ENCODE measurements around the gene CDC26. TPM values are rescaled to one million over a fixed set of nuclear protein-coding genes. Genes with fewer than 3 reads are reported as not detected.
"Not testable (repeated sequence)": the region's sequence is repeated elsewhere in the genome, so short reads cannot be mapped to it uniquely, and the experiment has no call there.

Gene CDC26
- total and polyA plus RNA-seq, 12 donors: 25.7 to 63.7 (median 29.3) TPM

DNA sequence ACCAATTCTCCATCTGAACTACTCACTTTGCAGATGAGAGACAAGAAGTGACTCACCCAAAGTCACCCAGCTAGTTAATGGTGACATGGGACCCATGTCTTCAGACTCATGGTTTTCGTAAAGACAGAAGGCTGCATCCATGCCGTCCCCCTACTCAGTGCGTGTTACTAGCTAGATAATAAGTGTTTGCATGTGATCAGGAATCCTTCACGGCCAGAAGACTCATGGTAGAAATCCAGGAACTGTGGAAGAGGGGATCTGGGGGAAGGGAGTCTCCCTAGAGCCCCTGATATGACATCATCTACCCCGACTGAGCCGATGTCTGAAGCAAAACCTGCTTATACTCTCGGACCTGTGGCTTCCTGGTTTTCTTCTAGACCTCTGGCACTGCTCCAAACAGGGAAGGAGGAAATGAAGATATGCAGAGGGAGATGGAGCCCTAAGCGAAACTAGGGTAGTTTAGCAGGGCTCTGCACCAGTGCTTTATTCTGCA, 24.5 kb upstream of the CDC26 start:
- peak in 2 of 7 donors; percentile 31 to 34 for DNase-seq
- Histone ChIP-seq H3K36me3 (replicated peaks in 1 of 2) (no peaks in the 10 kb centered on the region), H3K4me3 (no peak overlapping the region), H3K9me3 (replicated peaks in 1 of 3) (no peaks in the 10 kb centered on the region), H3K27me3 (no peaks in the 10 kb centered on the region), H3K4me1 (replicated peaks in 1 of 2) (no peaks in the 10 kb centered on the region), H3K27ac (no peak overlapping the region)
- WGBS, 4 donors: 48 to 57% (median 55%) methylated on average over 8 of the region's 8 CpGs
- intact Hi-C loops (cut with DNase I): loop anchor here in 1 of 2 donors (10.0 kb wide), 1 partner anchor 105 kb away; the partner anchor contains the start of gene ALAD
- no peak for TF ChIP-seq POLR2A (IDR thresholded peaks at IDR 0.05)
- TF ChIP-seq, protein P1, sequence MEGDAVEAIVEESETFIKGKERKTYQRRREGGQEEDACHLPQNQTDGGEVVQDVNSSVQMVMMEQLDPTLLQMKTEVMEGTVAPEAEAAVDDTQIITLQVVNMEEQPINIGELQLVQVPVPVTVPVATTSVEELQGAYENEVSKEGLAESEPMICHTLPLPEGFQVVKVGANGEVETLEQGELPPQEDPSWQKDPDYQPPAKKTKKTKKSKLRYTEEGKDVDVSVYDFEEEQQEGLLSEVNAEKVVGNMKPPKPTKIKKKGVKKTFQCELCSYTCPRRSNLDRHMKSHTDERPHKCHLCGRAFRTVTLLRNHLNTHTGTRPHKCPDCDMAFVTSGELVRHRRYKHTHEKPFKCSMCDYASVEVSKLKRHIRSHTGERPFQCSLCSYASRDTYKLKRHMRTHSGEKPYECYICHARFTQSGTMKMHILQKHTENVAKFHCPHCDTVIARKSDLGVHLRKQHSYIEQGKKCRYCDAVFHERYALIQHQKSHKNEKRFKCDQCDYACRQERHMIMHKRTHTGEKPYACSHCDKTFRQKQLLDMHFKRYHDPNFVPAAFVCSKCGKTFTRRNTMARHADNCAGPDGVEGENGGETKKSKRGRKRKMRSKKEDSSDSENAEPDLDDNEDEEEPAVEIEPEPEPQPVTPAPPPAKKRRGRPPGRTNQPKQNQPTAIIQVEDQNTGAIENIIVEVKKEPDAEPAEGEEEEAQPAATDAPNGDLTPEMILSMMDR (IDR thresholded peaks at IDR 0.05): no peak

DNA sequence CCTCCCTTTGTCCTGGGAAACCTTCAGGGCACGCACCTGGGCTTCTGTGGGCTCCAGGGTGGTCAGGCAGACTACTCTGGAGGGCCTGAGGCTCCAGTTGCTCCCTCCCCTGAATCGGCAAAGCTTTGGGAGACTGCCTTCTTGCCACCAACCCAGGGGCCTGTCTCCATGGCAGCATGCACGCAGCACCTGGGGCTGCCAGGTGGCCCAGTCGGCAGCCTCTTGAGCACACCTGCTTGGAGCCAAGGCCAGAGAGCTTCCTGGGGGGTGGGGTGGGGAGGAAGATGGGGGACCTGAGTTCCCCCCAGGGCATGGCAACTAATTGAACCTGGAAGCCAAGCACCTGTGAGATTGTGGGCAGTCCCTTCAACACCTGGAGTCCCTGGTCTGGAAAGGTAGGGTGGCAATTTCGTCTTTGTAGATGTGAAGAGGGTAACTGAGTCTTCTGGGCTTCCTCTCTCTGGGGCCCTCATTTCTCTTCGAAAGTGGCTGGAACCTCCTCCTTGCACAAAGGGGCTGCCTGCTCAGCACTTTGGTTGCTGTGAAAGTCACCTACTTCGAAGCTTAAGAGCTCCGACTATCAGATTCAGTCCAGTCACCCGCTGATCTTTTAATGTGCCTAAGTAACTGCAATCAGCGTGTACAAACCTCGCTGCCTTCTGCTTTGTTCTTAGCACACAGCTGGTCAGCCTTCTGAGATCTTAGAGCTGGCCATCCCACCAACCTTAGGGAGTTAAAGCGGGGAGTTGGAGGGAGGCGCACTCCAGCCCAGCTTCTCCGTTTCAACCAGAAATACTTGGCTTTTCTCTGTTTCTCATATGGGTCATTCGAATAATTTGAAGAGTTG, 23.8 kb upstream of the CDC26 start:
- no peak for TF ChIP-seq POLR2A (IDR thresholded peaks at IDR 0.05)
- TF ChIP-seq, protein P1 (IDR thresholded peaks at IDR 0.05): no peak
- Histone ChIP-seq H3K9me3 (replicated peaks in 1 of 3) (no peaks in the 10 kb centered on the region), H3K27me3 (no peaks in the 10 kb centered on the region), H3K4me1 (replicated peaks in 1 of 2) (no peaks in the 10 kb centered on the region), H3K4me3 (no peak overlapping the region), H3K27ac (no peak overlapping the region), H3K36me3 (replicated peaks in 1 of 2) (no peaks in the 10 kb centered on the region)
- DNase-seq: no peak
- intact Hi-C loops (cut with DNase I): no loop called here
- WGBS, 4 donors: 84 to 91% (median 88%) methylated on average over 14 to 15 of the region's 15 CpGs

DNA sequence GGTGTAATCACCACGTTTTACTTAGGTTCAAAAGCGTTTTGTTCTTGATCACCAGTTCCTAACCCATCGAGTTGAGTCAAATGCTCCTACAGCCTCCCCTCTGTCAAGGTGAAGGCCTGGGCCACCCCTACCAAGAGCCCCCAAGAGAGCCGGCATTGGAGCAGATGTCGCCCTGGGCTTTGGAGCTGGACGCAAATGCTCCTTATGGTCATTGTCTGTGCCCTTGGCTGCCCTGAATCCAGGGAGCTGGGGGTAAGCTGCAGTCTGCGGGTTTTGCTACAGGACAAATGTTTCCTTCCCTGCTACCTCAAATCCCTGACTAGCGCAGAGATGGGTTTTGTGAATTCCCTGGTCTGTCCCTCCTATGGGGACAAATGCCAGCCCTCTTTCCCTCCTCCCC, 22.9 kb upstream of the CDC26 start:
- no peaks in the 10 kb centered on the region for H3K27me3 ChIP-seq
- no peaks in the 10 kb centered on the region for H3K9me3 ChIP-seq (replicated peaks in 1 of 3)
- TF ChIP-seq, protein P1 (IDR thresholded peaks at IDR 0.05): no peak
- TF ChIP-seq POLR2A (IDR thresholded peaks at IDR 0.05): no peak
- intact Hi-C loops (cut with DNase I): no loop called here
- H3K36me3 ChIP-seq (replicated peaks in 1 of 2): peaks cover 0 to 4% of the 10 kb centered on the region in 2 donors
- H3K27ac ChIP-seq: no peak overlapping the region
- 84 to 91% (median 88%) methylated on average over 6 to 8 of the region's 8 CpGs for WGBS, 4 donors
- no peak overlapping the region for H3K4me3 ChIP-seq
- H3K4me1 ChIP-seq (replicated peaks in 1 of 2): no peaks in the 10 kb centered on the region
- no peak for DNase-seq

- Histone ChIP-seq H3K4me1 (replicated peaks in 1 of 2) (no peaks in the 10 kb centered on the region), H3K27ac (no peak overlapping the region), H3K36me3 (replicated peaks in 1 of 2) (peaks cover 0 to 18% of the 10 kb centered on the region in 2 donors), H3K27me3 (no peaks in the 10 kb centered on the region), H3K9me3 (replicated peaks in 1 of 3) (no peaks in the 10 kb centered on the region), H3K4me3 (no peak overlapping the region)
- WGBS, 4 donors: 70 to 73% (median 72%) methylated on average over 9 of the region's 9 CpGs
- TF ChIP-seq, protein P1 (IDR thresholded peaks at IDR 0.05): no peak
- TF ChIP-seq POLR2A (IDR thresholded peaks at IDR 0.05): no peak
- intact Hi-C loops (cut with DNase I): no loop called here
- DNase-seq: no peak
Measured at GRCh38 chr9:113296796-113297558, 21.6 kb upstream of the CDC26 start.

GRCh38 chr9:113296247-113296646, 20.9 kb upstream of the CDC26 start:
- H3K27me3 ChIP-seq; DNase-seq; H3K4me3 ChIP-seq; H3K4me1 ChIP-seq (replicated peaks in 1 of 2); intact Hi-C loops (cut with DNase I); H3K27ac ChIP-seq; H3K9me3 ChIP-seq (replicated peaks in 1 of 3): not testable (repeated sequence)
- peaks cover 0 to 25% of the 10 kb centered on the region in 2 donors for H3K36me3 ChIP-seq (replicated peaks in 1 of 2)
- WGBS, 4 donors: 89 to 90% (median 90%) methylated on average over 7 to 8 of the region's 8 CpGs

All from adrenal gland (tissue), 12 donors.